Activated CD4-positive, alpha-beta T cell treated with anti-CD3 and anti-CD28 coated beads for 36 hours (primary cell): ENCODE results near the gene PAQR5. TPM values are rescaled to one million over a fixed set of nuclear protein-coding genes. Genes with fewer than 3 reads are reported as not detected.

Experiments
- ATAC-seq: fragments of 200-7000 bp; cut with Tn5 transposase; one replicate; pipeline ENCODE4 v1.10.0; 2021; ENCODE audit warnings: mild to moderate bottlenecking, moderate library complexity
- CTCF ChIA-PET: fragments of 350-600 bp; sonication (Branson Sonifier 250); formaldehyde crosslinking; loops from one replicate; lab custom pipeline; 2021; ENCODE audit warnings: antibody characterized with exemption; lab: Charles Lee
- POLR2A ChIA-PET: fragments of 350-600 bp; sonication (Branson Sonifier 250); formaldehyde crosslinking; loops from one replicate; lab custom pipeline; 2021; ENCODE audit warnings: antibody characterized with exemption, inconsistent platforms; lab: Charles Lee
- DNase-seq: peaks from one replicate; pipeline ENCODE4 v3.0.0-alpha.2; 2020
- H3K27ac Mint-ChIP-seq: one replicate; pipeline ENCODE4 v1.8.0; 2021; ENCODE audit warnings: mixed read lengths
- H3K27me3 Mint-ChIP-seq: one replicate; pipeline ENCODE4 v1.8.0; 2021; ENCODE audit warnings: mixed read lengths
- H3K36me3 Mint-ChIP-seq: one replicate; pipeline ENCODE4 v1.8.0; 2021; ENCODE audit warnings: low read depth, mixed read lengths
- H3K4me1 Mint-ChIP-seq: one replicate; pipeline ENCODE4 v1.8.0; 2021; ENCODE audit warnings: mixed read lengths
- H3K4me3 Mint-ChIP-seq: one replicate; pipeline ENCODE4 v1.8.0; 2021; ENCODE audit warnings: mild to moderate bottlenecking, moderate library complexity, mixed read lengths
- H3K9me3 Mint-ChIP-seq: one replicate; pipeline ENCODE4 v1.8.0; 2021; ENCODE audit warnings: low read depth, mixed read lengths
- intact Hi-C, 2 experiments: fragments of 100-400 bp; cut with DNase I in 1 of 2; cut with micrococcal nuclease in 1 of 2; formaldehyde crosslinking; loops; one replicate each; pipeline versions ENCODE4 v1.14.2 to v1.15.1; 2022 to 2024; cut with DNase I, micrococcal nuclease
- total RNA-seq, 2 experiments: library from RNA; stranded (reverse); gene quantifications; one replicate each; pipeline ENCODE4 v1.2.3, GENCODE V29; 2021

Gene PAQR5
- total RNA-seq, 2 experiments from 2014 or later, result 0.05 TPM; not detected in 1

- intact Hi-C loops, result loop anchor here (1.0 to 5.0 kb wide), 9 partner anchors 38 to 685 kb away; partner anchors contain the start of genes GLCE (in 2 of the 2) and RPLP1 (in 2 of the 2)
- ATAC-seq, result peak; percentile 95
- H3K36me3 Mint-ChIP-seq, result peaks cover 29% of the 10 kb centered on the region
- H3K27me3 Mint-ChIP-seq, result peaks cover 5% of the 10 kb centered on the region
- H3K4me3 Mint-ChIP-seq, result peak within 1 kb of the TSS; percentile 85
- ChIA-PET POLR2A (interaction anchor here (1.0 to 1.8 kb wide), 4 partner anchors 38 to 252 kb away, joined by 3 to 21 read pairs (median 4); partner anchors contain the start of gene RPLP1), CTCF (interaction anchor here (1.0 kb wide), 2 partner anchors 19 to 48 kb away, joined by 3 to 5 read pairs; no protein-coding TSS in a partner anchor)
- H3K4me1 Mint-ChIP-seq, result peaks cover 13% of the 10 kb centered on the region
- H3K27ac Mint-ChIP-seq, result peak within 1 kb of the TSS; percentile 69
- no peaks in the 10 kb centered on the region for H3K9me3 Mint-ChIP-seq
- peak; percentile 96 for DNase-seq
These were observed 115.3 kb downstream of the PAQR5 start, which contains the start of gene KIF23 for GRCh38 chr15:69413822-69414700. TSS of gene KIF23 (plus strand) at chr15:69414349. CDS start at chr15:69414466, 117 bp downstream.

- ChIA-PET CTCF (interaction anchor here (1.0 kb wide), 2 partner anchors 20 to 48 kb away, joined by 3 to 5 read pairs; no protein-coding TSS in a partner anchor), POLR2A (interaction anchor here (1.0 to 1.8 kb wide), 4 partner anchors 38 to 253 kb away, joined by 3 to 21 read pairs (median 4); partner anchors contain the start of gene RPLP1)
- peak overlapping the region; percentile 61 for H3K27ac Mint-ChIP-seq
These were observed 116.0 kb downstream of the PAQR5 start for GRCh38 chr15:69414701-69415167.

GRCh38 chr15:69415381-69415780 is 116.7 kb downstream of the PAQR5 start:
- Mint-ChIP-seq H3K4me1 (peaks cover 11% of the 10 kb centered on the region), H3K9me3 (no peaks in the 10 kb centered on the region), H3K27me3 (peaks cover 5% of the 10 kb centered on the region), H3K36me3 (peaks cover 37% of the 10 kb centered on the region), H3K4me3 (peak overlapping the region; percentile 85), H3K27ac (no peak overlapping the region)
- POLR2A ChIA-PET, result interaction anchor here (1.8 kb wide), 1 partner anchor 47 kb away, joined by 6 read pairs; no protein-coding TSS in a partner anchor
- DNase-seq (no peak), ATAC-seq (no peak)
- CTCF ChIA-PET, result no interaction called here
- intact Hi-C loops, result loop anchor here in 1 of 2 experiments (2.0 kb wide), 1 partner anchor 255 kb away; the partner anchor contains the start of gene GLCE

More at GRCh38 chr15:69414701-69415167, 116.0 kb downstream of the PAQR5 start:
- Mint-ChIP-seq H3K9me3 (no peaks in the 10 kb centered on the region), H3K36me3 (peaks cover 36% of the 10 kb centered on the region), H3K27me3 (peaks cover 5% of the 10 kb centered on the region), H3K4me1 (peaks cover 11% of the 10 kb centered on the region), H3K4me3 (peak overlapping the region; percentile 85)
- ATAC-seq (no peak), DNase-seq (peak; percentile 38)
- intact Hi-C loops, result loop anchor here (1.0 to 5.0 kb wide), 9 partner anchors 38 to 685 kb away; partner anchors contain the start of genes GLCE (in 2 of the 2) and RPLP1 (in 2 of the 2)

- ATAC-seq (no peak), DNase-seq (no peak)
- Mint-ChIP-seq H3K9me3 (no peaks in the 10 kb centered on the region), H3K36me3 (peaks cover 56% of the 10 kb centered on the region), H3K4me3 (no peak overlapping the region), H3K27me3 (peaks cover 5% of the 10 kb centered on the region), H3K4me1 (peaks cover 11% of the 10 kb centered on the region), H3K27ac (no peak overlapping the region)
- intact Hi-C loops, result no loop called here
- CTCF ChIA-PET, result interaction anchor here (0.9 to 3.1 kb wide), 4 partner anchors 12 to 36 kb away, joined by 3 to 7 read pairs (median 4); partner anchors contain the start of gene RPLP1
- POLR2A ChIA-PET, result interaction anchor here (0.7 kb wide), 2 partner anchors 35 to 39 kb away, joined by 3 read pairs; partner anchors contain the start of gene RPLP1
These were observed 118.9 kb downstream of the PAQR5 start for GRCh38 chr15:69417581-69417980.

- ATAC-seq (no peak), DNase-seq (no peak)
- Mint-ChIP-seq H3K4me1 (no peaks in the 10 kb centered on the region), H3K27ac (no peak overlapping the region), H3K9me3 (no peaks in the 10 kb centered on the region), H3K27me3 (peaks cover 2% of the 10 kb centered on the region), H3K36me3 (peaks cover 73% of the 10 kb centered on the region), H3K4me3 (no peak overlapping the region)
- POLR2A ChIA-PET, result no interaction called here
- CTCF ChIA-PET, result interaction anchor here (0.8 kb wide), 1 partner anchor 279 kb away, joined by 3 read pairs; no protein-coding TSS in a partner anchor
- intact Hi-C loops, result no loop called here
These were observed 122.8 kb downstream of the PAQR5 start for GRCh38 chr15:69421498-69421897.

- peaks cover 73% of the 10 kb centered on the region for H3K36me3 Mint-ChIP-seq
- ATAC-seq (no peak), DNase-seq (no peak)
- no peak overlapping the region for H3K4me3 Mint-ChIP-seq
- intact Hi-C loops, result no loop called here
- no peaks in the 10 kb centered on the region for H3K9me3 Mint-ChIP-seq
- peaks cover 2% of the 10 kb centered on the region for H3K27me3 Mint-ChIP-seq
- no peak overlapping the region for H3K27ac Mint-ChIP-seq
- POLR2A ChIA-PET, result no interaction called here
- CTCF ChIA-PET, result interaction anchor here (0.8 kb wide), 1 partner anchor 280 kb away, joined by 3 read pairs; no protein-coding TSS in a partner anchor
- H3K4me1 Mint-ChIP-seq, result no peaks in the 10 kb centered on the region
These were observed 123.7 kb downstream of the PAQR5 start for GRCh38 chr15:69422336-69422895.

GRCh38 chr15:69424001-69424400 is 125.3 kb downstream of the PAQR5 start:
- intact Hi-C loops, result no loop called here
- no peaks in the 10 kb centered on the region for H3K4me1 Mint-ChIP-seq
- peaks cover 66% of the 10 kb centered on the region for H3K36me3 Mint-ChIP-seq
- no peak overlapping the region for H3K27ac Mint-ChIP-seq
- ChIA-PET POLR2A (no interaction called here), CTCF (interaction anchor here (0.6 to 1.7 kb wide), 3 partner anchors 14 to 39 kb away, joined by 4 to 5 read pairs (median 4); no protein-coding TSS in a partner anchor)
- H3K9me3 Mint-ChIP-seq, result no peaks in the 10 kb centered on the region
- H3K4me3 Mint-ChIP-seq, result no peak overlapping the region
- no peaks in the 10 kb centered on the region for H3K27me3 Mint-ChIP-seq
- DNase-seq (no peak), ATAC-seq (no peak)

GRCh38 chr15:69424748-69425413 is 126.2 kb downstream of the PAQR5 start:
- Mint-ChIP-seq H3K4me3 (no peak overlapping the region), H3K27ac (no peak overlapping the region), H3K36me3 (peaks cover 64% of the 10 kb centered on the region), H3K4me1 (no peaks in the 10 kb centered on the region), H3K27me3 (no peaks in the 10 kb centered on the region), H3K9me3 (no peaks in the 10 kb centered on the region)
- ChIA-PET CTCF (interaction anchor here (1.7 kb wide), 1 partner anchor 38 kb away, joined by 5 read pairs; no protein-coding TSS in a partner anchor), POLR2A (no interaction called here)
- intact Hi-C loops, result no loop called here
- no peak for ATAC-seq
- no peak for DNase-seq

GRCh38 chr15:69433831-69434230 is 135.1 kb downstream of the PAQR5 start:
- CTCF ChIA-PET, result no interaction called here
- no peak overlapping the region for H3K4me3 Mint-ChIP-seq

GRCh38 chr15:69434238-69434637 is 135.5 kb downstream of the PAQR5 start:
- POLR2A ChIA-PET, result no interaction called here
- Mint-ChIP-seq H3K4me3 (no peak overlapping the region), H3K4me1 (no peaks in the 10 kb centered on the region), H3K9me3 (no peaks in the 10 kb centered on the region), H3K27me3 (no peaks in the 10 kb centered on the region), H3K27ac (no peak overlapping the region), H3K36me3 (peaks cover 52% of the 10 kb centered on the region)
- DNase-seq, result no peak
- CTCF ChIA-PET, result no interaction called here
- ATAC-seq, result no peak
- intact Hi-C loops, result no loop called here

More at GRCh38 chr15:69433831-69434230, 135.1 kb downstream of the PAQR5 start:
- POLR2A ChIA-PET, result no interaction called here
- Mint-ChIP-seq H3K27me3 (no peaks in the 10 kb centered on the region), H3K9me3 (no peaks in the 10 kb centered on the region), H3K27ac (no peak overlapping the region), H3K36me3 (peaks cover 54% of the 10 kb centered on the region), H3K4me1 (no peaks in the 10 kb centered on the region)
- DNase-seq (no peak), ATAC-seq (no peak)
- intact Hi-C loops, result no loop called here
